Right atrium auricular region (tissue), 2 donors: ENCODE results near the gene KLHL25. TPM values are rescaled to one million over a fixed set of nuclear protein-coding genes. Genes with fewer than 3 reads are reported as not detected.
"Not testable (repeated sequence)": the region's sequence is repeated elsewhere in the genome, so short reads cannot be mapped to it uniquely, and the experiment has no call there.

Source experiments
- DNase-seq: peaks from one replicate; pipeline ENCODE4 v3.0.0-alpha.2; 2019; ENCODE audit warnings: low spot score
- H3K27ac ChIP-seq, 2 donors: fragments of 200-600 bp; sonication (generic); 1 replicate in 1 of 2; 2 replicates in 1 of 2; pipeline ENCODE4 v1.5.1; 2016 to 2019
- H3K27me3 ChIP-seq, 2 donors: fragments of 200-600 bp; sonication (generic); one replicate each; pipeline versions ENCODE4 v1.5.1 to v1.6.0; 2017 to 2019
- H3K36me3 ChIP-seq: fragments of 200-600 bp; sonication (generic); one replicate; pipeline ENCODE4 v1.5.1; 2016
- H3K4me1 ChIP-seq, 2 donors: fragments of 200-600 bp; sonication (generic); one replicate each; pipeline versions ENCODE4 v1.5.1 to v1.6.0; 2017 to 2019
- H3K4me3 ChIP-seq, 2 donors: fragments of 200-600 bp; sonication (generic); 1 replicate in 1 of 2; 2 replicates in 1 of 2; pipeline ENCODE4 v1.5.1; 2017 to 2019; ENCODE audit warnings: mild to moderate bottlenecking in 1 of 2, moderate library complexity in 1 of 2
- H3K9me3 ChIP-seq, 2 donors: fragments of 200-600 bp; sonication (generic); one replicate each; pipeline ENCODE4 v1.5.1; 2019
- total RNA-seq, 2 donors: library from RNA; depleted of rRNA; stranded (reverse); fragments of >200 nt; gene quantifications; one replicate each; pipeline ENCODE4 v1.1.0, GENCODE V29; 2016
- TF ChIP-seq, protein P1 (sequence below), 2 donors: fragments of 200-600 bp; sonication (generic); IDR thresholded peaks; one replicate each; pipeline ENCODE4 v1.5.1; 2019; ENCODE audit warnings: antibody characterized with exemption in 2 of 2

Gene KLHL25
- total RNA-seq, 2 donors from 2014 or later, result 4.1 TPM

DNA sequence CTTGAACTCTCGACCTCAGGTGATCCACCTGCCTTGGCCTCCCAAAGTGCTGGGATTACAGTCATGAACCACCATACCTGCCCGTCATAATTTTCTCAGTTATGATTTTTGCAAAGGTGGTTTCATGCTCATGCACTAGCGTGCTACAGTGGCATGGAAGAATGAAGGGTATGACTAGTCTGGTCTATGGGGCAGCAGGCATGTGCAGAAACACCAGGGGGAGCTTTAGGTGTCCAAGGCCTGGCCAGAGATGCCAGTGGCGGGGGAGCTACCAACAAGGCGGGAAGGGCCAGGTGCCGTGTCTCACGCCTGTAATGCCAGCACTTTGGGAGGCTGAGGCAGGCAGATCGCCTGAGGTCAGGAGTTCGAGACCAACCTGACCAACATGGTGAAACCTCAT lies 7.9 kb upstream of the KLHL25 start:
- not testable (repeated sequence) for H3K4me3 ChIP-seq, H3K27me3 ChIP-seq, H3K4me1 ChIP-seq, DNase-seq, H3K27ac ChIP-seq, H3K36me3 ChIP-seq, H3K9me3 ChIP-seq
- TF ChIP-seq, protein P1, sequence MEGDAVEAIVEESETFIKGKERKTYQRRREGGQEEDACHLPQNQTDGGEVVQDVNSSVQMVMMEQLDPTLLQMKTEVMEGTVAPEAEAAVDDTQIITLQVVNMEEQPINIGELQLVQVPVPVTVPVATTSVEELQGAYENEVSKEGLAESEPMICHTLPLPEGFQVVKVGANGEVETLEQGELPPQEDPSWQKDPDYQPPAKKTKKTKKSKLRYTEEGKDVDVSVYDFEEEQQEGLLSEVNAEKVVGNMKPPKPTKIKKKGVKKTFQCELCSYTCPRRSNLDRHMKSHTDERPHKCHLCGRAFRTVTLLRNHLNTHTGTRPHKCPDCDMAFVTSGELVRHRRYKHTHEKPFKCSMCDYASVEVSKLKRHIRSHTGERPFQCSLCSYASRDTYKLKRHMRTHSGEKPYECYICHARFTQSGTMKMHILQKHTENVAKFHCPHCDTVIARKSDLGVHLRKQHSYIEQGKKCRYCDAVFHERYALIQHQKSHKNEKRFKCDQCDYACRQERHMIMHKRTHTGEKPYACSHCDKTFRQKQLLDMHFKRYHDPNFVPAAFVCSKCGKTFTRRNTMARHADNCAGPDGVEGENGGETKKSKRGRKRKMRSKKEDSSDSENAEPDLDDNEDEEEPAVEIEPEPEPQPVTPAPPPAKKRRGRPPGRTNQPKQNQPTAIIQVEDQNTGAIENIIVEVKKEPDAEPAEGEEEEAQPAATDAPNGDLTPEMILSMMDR (IDR thresholded peaks at IDR 0.05), result peak in 1 of 2 donors; percentile 23

- TF ChIP-seq, protein P1 (IDR thresholded peaks at IDR 0.05), result peak in 1 of 2 donors; percentile 47
- Histone ChIP-seq H3K4me1 (peaks cover 0 to 7% of the 10 kb centered on the region in 2 donors), H3K27me3 (no peaks in the 10 kb centered on the region), H3K4me3 (no peak overlapping the region), H3K9me3 (no peaks in the 10 kb centered on the region), H3K36me3 (no peaks in the 10 kb centered on the region), H3K27ac (no peak overlapping the region)
- DNase-seq, result no peak
Observed at GRCh38 chr15:85800478-85801123, 5.9 kb upstream of the KLHL25 start.

DNA sequence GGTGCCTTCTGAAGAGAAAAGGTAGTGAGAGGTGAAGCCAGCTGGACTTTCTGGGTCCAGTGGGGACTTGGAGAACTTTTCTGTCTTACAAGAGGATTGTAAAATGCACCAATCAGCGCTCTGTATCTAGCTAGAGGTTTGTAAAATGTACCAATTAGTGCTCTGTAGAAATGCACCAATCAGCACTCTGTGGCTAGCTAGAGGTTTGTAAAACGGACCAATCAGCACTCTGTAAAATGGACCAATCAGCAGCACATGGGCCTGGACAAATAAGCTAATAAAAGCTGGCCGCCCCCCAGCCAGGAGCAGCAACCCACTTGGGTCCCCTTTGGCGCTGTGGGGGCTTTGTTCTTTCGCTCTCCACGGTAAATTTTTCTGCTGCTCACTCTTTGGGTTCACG lies 1.6 kb upstream of the KLHL25 start:
- not testable (repeated sequence) for H3K27ac ChIP-seq, H3K9me3 ChIP-seq, H3K27me3 ChIP-seq, H3K4me3 ChIP-seq, H3K36me3 ChIP-seq, DNase-seq
- peaks cover 0 to 30% of the 10 kb centered on the region in 2 donors for H3K4me1 ChIP-seq

- peak overlapping the region; percentile 37 to 94 for H3K27ac ChIP-seq
- TF ChIP-seq, protein P1 (IDR thresholded peaks at IDR 0.05), result no peak
Observed at GRCh38 chr15:85795337-85796305, 896 bp upstream of the KLHL25 start.

DNA sequence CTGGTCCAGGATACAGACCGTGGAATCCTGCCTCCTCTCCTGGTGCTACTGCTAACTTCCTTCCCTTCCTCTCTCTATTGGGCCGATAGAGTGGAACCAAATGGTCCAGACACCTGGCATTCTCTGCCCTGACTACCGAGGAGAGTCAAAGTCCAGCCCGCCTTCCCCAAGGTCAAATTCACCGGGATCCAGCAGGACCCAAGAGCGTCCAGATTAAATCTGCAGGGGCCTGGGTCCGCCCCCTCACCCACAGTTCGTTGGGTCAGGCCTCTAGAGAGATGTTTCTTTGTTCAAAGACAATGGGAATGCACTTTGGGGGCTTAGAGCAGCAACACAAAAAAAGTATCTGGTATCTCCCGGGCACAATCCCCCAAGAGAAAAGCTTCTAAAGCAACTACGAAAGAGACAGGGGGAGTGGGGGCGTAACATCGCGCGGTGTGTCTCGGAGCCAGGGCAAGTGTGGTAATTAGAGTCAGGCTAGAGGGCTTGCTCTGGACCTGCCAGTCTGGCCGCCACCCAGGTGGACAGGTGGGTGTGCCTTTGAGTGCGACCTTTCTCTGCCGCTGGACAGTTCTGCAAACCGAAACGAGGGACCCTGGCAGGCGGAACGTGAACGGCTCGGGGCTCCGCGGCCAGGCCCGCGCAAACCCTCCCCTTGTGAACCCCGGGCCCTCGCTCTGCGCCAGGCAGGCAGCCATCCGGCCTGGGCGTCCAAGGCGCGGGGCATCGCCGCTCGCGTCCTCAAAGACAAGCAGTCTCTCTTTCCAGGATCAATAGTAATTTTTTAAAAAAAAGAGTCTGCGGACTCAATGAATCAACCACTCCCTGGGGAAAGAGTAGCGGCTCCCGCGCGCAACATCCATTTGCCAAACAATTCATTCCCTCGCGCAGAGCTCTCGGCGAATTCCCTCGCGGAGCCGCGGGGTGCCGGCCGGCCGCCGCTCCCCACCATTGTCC lies 806 bp downstream of the KLHL25 start:
- H3K4me1 ChIP-seq, result peaks cover 0 to 26% of the 10 kb centered on the region in 2 donors
- no peak for DNase-seq
- no peaks in the 10 kb centered on the region for H3K27me3 ChIP-seq
- H3K9me3 ChIP-seq, result no peaks in the 10 kb centered on the region
- H3K4me3 ChIP-seq, result peak overlapping the region; percentile 64 to 78
- H3K27ac ChIP-seq, result peak overlapping the region; percentile 88 to 94
- TF ChIP-seq, protein P1 (IDR thresholded peaks at IDR 0.05), result no peak
- no peaks in the 10 kb centered on the region for H3K36me3 ChIP-seq

More at GRCh38 chr15:85795337-85796305, 896 bp upstream of the KLHL25 start:
- DNase-seq, result no peak
- Histone ChIP-seq H3K4me1 (peaks cover 0 to 27% of the 10 kb centered on the region in 2 donors), H3K36me3 (no peaks in the 10 kb centered on the region), H3K27me3 (no peaks in the 10 kb centered on the region), H3K9me3 (no peaks in the 10 kb centered on the region), H3K4me3 (peak overlapping the region; percentile 64 to 78)
